Fibroblast of mammary gland (primary cell): ENCODE data around the gene L2HGDH.

Experiments
- DNase-seq: peaks from one replicate; pipeline ENCODE4 v3.0.0-alpha.2; 2010; ENCODE audit warnings: low read depth
- H3K4me3 ChIP-seq: 2 replicates; pipeline ENCODE4 v1.5.1; 2011; ENCODE audit warnings: low read depth, mild to moderate bottlenecking, low read length, moderate library complexity; ENCODE audit not compliant: control insufficient read depth
- CTCF ChIP-seq: conservative IDR thresholded peaks from 2 replicates; pipeline ENCODE4 v1.5.1; 2011; ENCODE audit warnings: low read depth, low read length, inconsistent platforms; ENCODE audit not compliant: control insufficient read depth, insufficient read depth

L2HGDH gene

GRCh38 chr14:50225067-50225973 is 86.7 kb downstream of the L2HGDH start:
- no peak overlapping the region for H3K4me3 ChIP-seq
- peak; percentile 94 for DNase-seq
- no peak for TF ChIP-seq CTCF

- DNase-seq: peak; percentile 60
- H3K4me3 ChIP-seq: no peak overlapping the region
- no peak for TF ChIP-seq CTCF
Measured at GRCh38 chr14:50222055-50222613, 89.9 kb downstream of the L2HGDH start.

GRCh38 chr14:50218501-50218900 is 93.5 kb downstream of the L2HGDH start:
- no peak overlapping the region for H3K4me3 ChIP-seq
- no peak for TF ChIP-seq CTCF
- DNase-seq: peak; percentile 14

GRCh38 chr14:50215416-50215815 is 96.6 kb downstream of the L2HGDH start:
- no peak for DNase-seq
- H3K4me3 ChIP-seq: no peak overlapping the region
- no peak for TF ChIP-seq CTCF

GRCh38 chr14:50213795-50214194 is 98.2 kb downstream of the L2HGDH start:
- H3K4me3 ChIP-seq: no peak overlapping the region
- DNase-seq: no peak
- no peak for TF ChIP-seq CTCF

- DNase-seq: no peak
- no peak for TF ChIP-seq CTCF
- no peak overlapping the region for H3K4me3 ChIP-seq
Measured at GRCh38 chr14:50212726-50213125, 99.3 kb downstream of the L2HGDH start.
